PC-9 (cell line): ENCODE measurements around the gene KIT.

Experiments
- CTCF ChIP-seq: fragments of 200-600 bp; sonication (generic); conservative IDR thresholded peaks from 2 replicates; pipeline ENCODE4 v1.6.1; 2017; ENCODE audit warnings: mixed run types, antibody characterized with exemption, mild to moderate bottlenecking, moderate library complexity
- EZH2 ChIP-seq: fragments of 200-600 bp; sonication (generic); IDR thresholded peaks from 2 replicates; pipeline ENCODE4 v1.8.0; 2017; ENCODE audit warnings: antibody characterized with exemption, low read depth

GRCh38 chr4:54780149-54780495 lies 122.4 kb downstream of the KIT start:
- TF ChIP-seq CTCF, result no peak
- no peak for TF ChIP-seq EZH2
